Right atrium auricular region (tissue), 2 donors: ENCODE results near the gene NNT. TPM values are rescaled to one million over a fixed set of nuclear protein-coding genes. Genes with fewer than 3 reads are reported as not detected.
A peak's percentile ranks its signal among the peaks of the same experiment; 100 is the strongest.
"Not testable (repeated sequence)": the region's sequence is repeated elsewhere in the genome, so short reads cannot be mapped to it uniquely, and the experiment has no call there.

ENCODE experiments used
- DNase-seq: peaks from one replicate; pipeline ENCODE4 v3.0.0-alpha.2; 2019; ENCODE audit warnings: low spot score
- H3K27ac ChIP-seq, 2 donors: fragments of 200-600 bp; sonication (generic); 1 replicate in 1 of 2; 2 replicates in 1 of 2; pipeline ENCODE4 v1.5.1; 2016 to 2019
- H3K27me3 ChIP-seq, 2 donors: fragments of 200-600 bp; sonication (generic); one replicate each; pipeline versions ENCODE4 v1.5.1 to v1.6.0; 2017 to 2019
- H3K36me3 ChIP-seq: fragments of 200-600 bp; sonication (generic); one replicate; pipeline ENCODE4 v1.5.1; 2016
- H3K4me1 ChIP-seq, 2 donors: fragments of 200-600 bp; sonication (generic); one replicate each; pipeline versions ENCODE4 v1.5.1 to v1.6.0; 2017 to 2019
- H3K4me3 ChIP-seq, 2 donors: fragments of 200-600 bp; sonication (generic); 1 replicate in 1 of 2; 2 replicates in 1 of 2; pipeline ENCODE4 v1.5.1; 2017 to 2019; ENCODE audit warnings: mild to moderate bottlenecking in 1 of 2, moderate library complexity in 1 of 2
- H3K9me3 ChIP-seq, 2 donors: fragments of 200-600 bp; sonication (generic); one replicate each; pipeline ENCODE4 v1.5.1; 2019
- total RNA-seq, 2 donors: library from RNA; depleted of rRNA; stranded (reverse); fragments of >200 nt; gene quantifications; one replicate each; pipeline ENCODE4 v1.1.0, GENCODE V29; 2016
- TF ChIP-seq, protein P1 (sequence below), 2 donors: fragments of 200-600 bp; sonication (generic); IDR thresholded peaks; one replicate each; pipeline ENCODE4 v1.5.1; 2019; ENCODE audit warnings: antibody characterized with exemption in 2 of 2

Gene NNT
- total RNA-seq: 100 to 1,000 TPM; 109 to 328 TPM

DNA sequence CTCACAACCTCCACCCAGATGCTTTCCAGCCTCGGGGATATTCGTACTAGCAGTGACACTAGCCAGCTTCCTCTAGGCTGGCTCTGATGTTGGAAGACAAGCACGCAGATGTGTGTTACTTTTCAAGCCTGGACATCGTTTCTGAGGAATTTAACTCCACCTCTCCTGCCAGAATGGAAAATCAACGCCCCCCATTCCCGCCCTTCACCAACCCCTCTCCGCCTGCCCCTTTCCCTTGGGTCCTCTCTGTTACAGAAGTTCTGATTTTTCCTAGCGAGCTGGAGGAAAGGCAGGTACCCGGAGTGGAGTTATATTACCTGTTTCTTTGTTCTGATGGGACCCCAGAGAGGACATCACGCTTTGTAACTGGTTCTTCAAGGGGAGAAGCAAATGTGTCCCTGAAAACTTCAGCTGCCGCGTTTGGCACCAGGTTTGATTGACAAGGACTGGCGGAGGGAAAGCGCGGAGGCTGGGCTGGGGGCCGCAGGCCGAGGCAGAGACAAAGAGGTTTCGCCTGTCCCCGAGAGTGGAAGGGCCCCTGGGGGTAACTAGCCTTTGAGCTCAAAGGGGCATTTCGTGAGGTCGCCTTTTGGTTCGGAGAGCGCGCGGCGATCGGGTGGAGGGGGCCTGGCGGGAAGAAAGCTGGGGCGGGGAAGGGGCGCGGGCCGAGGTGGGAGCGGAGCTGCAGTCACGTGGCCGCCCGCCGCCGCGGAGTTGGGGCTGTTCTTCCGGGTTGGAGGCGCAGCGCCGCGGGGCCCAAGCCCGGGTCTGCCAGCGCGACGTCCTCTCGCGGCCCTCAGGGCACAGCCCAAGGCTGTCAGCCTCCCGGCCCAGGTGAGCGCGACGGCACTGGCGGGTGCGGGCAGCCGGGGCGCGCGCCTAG, at the start of gene NNT:
NNT (plus strand) TSS at position 720 of the 883 bp plus-strand sequence. CDS start 6,016 bp downstream, outside the sequence.
- Histone ChIP-seq H3K36me3 (no peaks in the 10 kb centered on the region), H3K9me3 (no peaks in the 10 kb centered on the region), H3K27me3 (no peaks in the 10 kb centered on the region), H3K4me1 (peaks cover 0 to 28% of the 10 kb centered on the region in 2 donors), H3K27ac (peak within 1 kb of the TSS; percentile 97), H3K4me3 (peak within 1 kb of the TSS; percentile 81 to 92)
- DNase-seq: peak; percentile 69
- TF ChIP-seq, protein P1, sequence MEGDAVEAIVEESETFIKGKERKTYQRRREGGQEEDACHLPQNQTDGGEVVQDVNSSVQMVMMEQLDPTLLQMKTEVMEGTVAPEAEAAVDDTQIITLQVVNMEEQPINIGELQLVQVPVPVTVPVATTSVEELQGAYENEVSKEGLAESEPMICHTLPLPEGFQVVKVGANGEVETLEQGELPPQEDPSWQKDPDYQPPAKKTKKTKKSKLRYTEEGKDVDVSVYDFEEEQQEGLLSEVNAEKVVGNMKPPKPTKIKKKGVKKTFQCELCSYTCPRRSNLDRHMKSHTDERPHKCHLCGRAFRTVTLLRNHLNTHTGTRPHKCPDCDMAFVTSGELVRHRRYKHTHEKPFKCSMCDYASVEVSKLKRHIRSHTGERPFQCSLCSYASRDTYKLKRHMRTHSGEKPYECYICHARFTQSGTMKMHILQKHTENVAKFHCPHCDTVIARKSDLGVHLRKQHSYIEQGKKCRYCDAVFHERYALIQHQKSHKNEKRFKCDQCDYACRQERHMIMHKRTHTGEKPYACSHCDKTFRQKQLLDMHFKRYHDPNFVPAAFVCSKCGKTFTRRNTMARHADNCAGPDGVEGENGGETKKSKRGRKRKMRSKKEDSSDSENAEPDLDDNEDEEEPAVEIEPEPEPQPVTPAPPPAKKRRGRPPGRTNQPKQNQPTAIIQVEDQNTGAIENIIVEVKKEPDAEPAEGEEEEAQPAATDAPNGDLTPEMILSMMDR (IDR thresholded peaks at IDR 0.05): peak in 1 of 2 donors; percentile 13

DNA sequence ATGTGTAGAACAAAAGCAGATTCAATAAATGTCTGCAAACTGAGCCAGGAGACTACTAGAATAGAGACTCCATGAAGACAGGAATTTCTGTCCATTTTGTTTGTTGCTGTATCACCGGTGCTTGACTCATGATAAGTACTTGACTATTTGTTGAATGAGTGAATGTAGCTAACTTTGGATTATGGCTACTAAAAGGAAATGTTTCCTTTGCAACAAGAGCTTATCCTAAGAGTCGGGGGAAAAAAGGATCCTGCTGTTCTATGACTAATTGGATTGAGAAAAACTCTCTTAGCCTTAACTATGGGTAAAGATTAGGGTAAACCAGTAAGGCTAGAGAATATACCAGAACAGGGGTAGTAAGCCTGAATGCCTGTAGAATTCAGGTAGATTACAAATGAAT, 49.6 kb upstream of the NNT start:
- no peak for DNase-seq
- no peaks in the 10 kb centered on the region for H3K9me3 ChIP-seq
- no peak overlapping the region for H3K27ac ChIP-seq
- peaks cover 9% of the 10 kb centered on the region for H3K36me3 ChIP-seq
- H3K27me3 ChIP-seq: no peaks in the 10 kb centered on the region
- no peak overlapping the region for H3K4me3 ChIP-seq
- TF ChIP-seq, protein P1 (IDR thresholded peaks at IDR 0.05): no peak
- H3K4me1 ChIP-seq: peaks cover 0 to 40% of the 10 kb centered on the region in 2 donors

DNA sequence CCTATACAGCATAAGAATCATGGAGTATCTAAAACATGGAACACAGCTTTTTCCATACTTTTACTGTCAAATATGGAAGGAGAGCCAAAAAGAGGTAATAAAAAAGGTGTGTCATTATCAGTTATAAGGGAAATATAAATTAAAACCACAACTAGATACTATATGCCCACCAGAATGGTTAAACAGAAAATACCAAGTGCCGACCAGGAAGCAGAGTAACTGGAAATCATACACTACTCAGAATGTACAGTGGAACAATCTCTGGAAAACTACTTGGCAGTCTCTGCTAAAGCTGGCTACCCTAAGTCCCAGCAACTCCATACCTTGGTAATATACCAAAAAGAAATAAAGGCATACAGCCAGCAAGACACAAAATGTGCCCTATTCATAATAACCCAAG, 48.5 kb upstream of the NNT start:
- Histone ChIP-seq H3K4me1 (peaks cover 0 to 33% of the 10 kb centered on the region in 2 donors), H3K4me3 (no peak overlapping the region), H3K27ac (no peak overlapping the region), H3K36me3 (peaks cover 9% of the 10 kb centered on the region), H3K27me3 (no peaks in the 10 kb centered on the region), H3K9me3 (no peaks in the 10 kb centered on the region)
- TF ChIP-seq, protein P1 (IDR thresholded peaks at IDR 0.05): no peak
- no peak for DNase-seq

DNA sequence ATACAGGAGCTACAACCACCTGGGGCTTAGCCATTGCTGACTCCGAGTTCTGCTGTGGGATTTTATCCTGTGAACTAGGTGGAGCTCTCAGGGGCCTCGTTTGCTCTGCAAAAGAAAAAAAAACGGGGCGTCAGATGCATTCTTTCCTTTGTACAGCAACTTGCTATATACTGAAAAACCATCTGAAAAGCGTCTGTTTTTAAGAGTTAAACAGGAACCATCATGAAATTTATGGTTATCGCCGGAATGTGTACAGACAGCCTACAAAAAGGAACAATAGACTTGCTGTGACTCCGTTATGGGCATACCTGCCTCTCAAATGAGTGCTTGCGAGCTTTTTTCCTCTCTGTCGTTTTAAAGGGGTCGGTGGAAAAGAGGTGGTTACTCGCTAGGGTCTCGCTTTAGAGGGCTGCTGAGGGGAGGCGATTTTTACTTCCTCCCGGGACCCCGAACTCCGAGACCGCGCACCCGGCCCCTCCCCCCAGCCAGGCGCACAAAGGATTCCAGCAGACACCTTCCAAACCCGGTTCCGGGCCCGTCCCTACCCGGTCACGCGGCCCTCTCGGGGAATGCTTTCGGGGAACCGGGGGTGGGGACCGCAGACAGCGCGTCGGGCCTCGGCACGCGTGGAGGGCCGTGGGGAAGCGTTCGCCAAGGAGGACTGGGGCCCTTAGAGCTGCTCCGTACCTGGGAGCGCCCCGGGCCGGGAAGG, 46.9 kb upstream of the NNT start:
- Histone ChIP-seq H3K9me3 (no peaks in the 10 kb centered on the region), H3K36me3 (peaks cover 9% of the 10 kb centered on the region), H3K27me3 (no peaks in the 10 kb centered on the region), H3K27ac (peak overlapping the region; percentile 95 to 96), H3K4me3 (peak overlapping the region; percentile 84 to 89), H3K4me1 (peaks cover 0 to 33% of the 10 kb centered on the region in 2 donors)
- TF ChIP-seq, protein P1 (IDR thresholded peaks at IDR 0.05): no peak
- no peak for DNase-seq

DNA sequence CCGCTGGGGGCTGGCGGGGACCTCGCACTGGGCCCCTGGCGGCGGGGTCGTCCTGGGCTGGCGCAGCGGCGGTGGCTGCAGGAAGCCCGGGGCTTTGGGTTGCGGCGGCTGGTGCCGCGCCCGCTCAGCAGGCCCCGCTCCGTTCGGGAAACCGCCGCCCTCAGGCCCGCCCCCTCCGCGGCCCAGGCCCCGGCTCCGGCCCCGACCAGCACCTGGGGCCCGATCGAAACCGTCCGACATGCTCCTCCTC, 46.4 kb upstream of the NNT start:
- Histone ChIP-seq H3K4me1 (peaks cover 0 to 33% of the 10 kb centered on the region in 2 donors), H3K4me3 (peak overlapping the region; percentile 84 to 89), H3K27ac (peak overlapping the region; percentile 95 to 96)
- DNase-seq, H3K9me3 ChIP-seq, H3K27me3 ChIP-seq, H3K36me3 ChIP-seq: not testable (repeated sequence)

DNA sequence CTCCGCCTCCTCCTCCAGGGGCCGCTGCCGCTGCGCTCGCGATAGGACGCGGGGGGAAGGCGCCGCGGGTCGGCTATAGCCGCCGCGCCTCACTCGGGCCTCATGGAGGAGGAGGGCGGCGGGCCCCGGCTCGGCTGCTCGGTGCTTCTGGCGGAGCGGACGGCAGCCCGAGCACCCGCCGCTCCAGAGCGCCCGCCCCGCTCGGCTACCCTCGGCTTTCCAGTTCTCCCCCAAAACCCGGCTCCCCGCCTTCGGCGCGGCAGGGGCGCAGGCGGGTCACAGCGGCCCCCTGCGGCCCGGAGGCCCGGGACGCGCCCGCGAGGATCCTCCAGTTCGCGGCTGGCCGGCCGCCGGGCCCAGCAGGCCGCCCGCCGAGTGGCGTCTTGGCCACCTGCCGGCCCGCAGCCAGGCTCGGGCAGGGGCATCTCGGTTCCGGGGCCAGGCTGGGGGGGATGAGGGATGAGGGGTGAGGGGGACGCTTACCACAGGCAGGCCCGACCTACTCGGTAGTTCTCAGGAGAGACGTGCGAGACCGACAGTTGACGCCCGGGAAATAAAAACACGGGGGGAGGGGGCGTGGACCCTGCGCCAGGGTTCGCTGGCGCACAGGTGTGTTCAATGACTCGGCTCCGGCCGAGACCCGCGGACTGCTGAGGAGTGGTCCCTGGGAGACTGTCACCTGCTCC, 46.0 kb upstream of the NNT start, which contains the start of gene PAIP1:
PAIP1 (minus strand) TSS at position 221 of the 686 bp plus-strand sequence. CDS start 231 bp downstream, outside the sequence.
- peaks cover 0 to 33% of the 10 kb centered on the region in 2 donors for H3K4me1 ChIP-seq
- H3K27ac ChIP-seq: peak within 1 kb of the TSS; percentile 95 to 96
- DNase-seq: peak; percentile 70
- no peaks in the 10 kb centered on the region for H3K27me3 ChIP-seq
- H3K36me3 ChIP-seq: peaks cover 9% of the 10 kb centered on the region
- TF ChIP-seq, protein P1 (IDR thresholded peaks at IDR 0.05): peak; percentile 62 to 88
- H3K9me3 ChIP-seq: no peaks in the 10 kb centered on the region
- peak within 1 kb of the TSS; percentile 84 to 89 for H3K4me3 ChIP-seq
